Lower leg skin (tissue), 4 donors: Measurements from ENCODE around the gene DENND4C. TPM values are rescaled to one million over a fixed set of nuclear protein-coding genes. Genes with fewer than 3 reads are reported as not detected.

ENCODE experiments used
- DNase-seq, 2 donors: peaks; one replicate each; pipeline ENCODE4 v3.0.0-alpha.2; 2019; ENCODE audit warnings: low spot score in 2 of 2
- H3K4me3 ChIP-seq: fragments of 200-600 bp; sonication (generic); 2 replicates; pipeline ENCODE4 v1.5.1; 2017; ENCODE audit warnings: mild to moderate bottlenecking, low read depth; ENCODE audit not compliant: poor library complexity, severe bottlenecking
- CTCF ChIP-seq, 3 donors: fragments of 450-650 bp; IDR thresholded peaks; one replicate each; pipeline ENCODE4 v1.5.1; 2016; ENCODE audit warnings: antibody characterized with exemption in 3 of 3, mild to moderate bottlenecking in 3 of 3, moderate library complexity in 2 of 3
- POLR2A ChIP-seq, 2 donors: fragments of 450-650 bp; IDR thresholded peaks; one replicate each; pipeline ENCODE4 v1.6.1; 2016 to 2017; ENCODE audit warnings: antibody characterized with exemption in 2 of 2, mild to moderate bottlenecking in 1 of 2, moderate library complexity in 1 of 2
- WGBS, 2 donors: methylation state at CpG; one replicate each; pipeline ENCODE4 v1.1.5; 2018; 5-methylcytosine and 5-hydroxymethylcytosine counted together
- intact Hi-C: fragments of 100-400 bp; cut with DNase I; formaldehyde crosslinking; loops from one replicate; pipeline ENCODE4 v1.15.0; 2023; ENCODE audit warnings: low total_unique reads
- total RNA-seq, 4 donors: library from RNA; depleted of rRNA; stranded (reverse); fragments of >200 nt; gene quantifications; one replicate each; pipeline ENCODE4 v1.1.0, GENCODE V29; 2016

The DENND4C gene
- total RNA-seq, 4 donors from 2014 or later: 78.2 to 119 (median 104) TPM

GRCh38 chr9:19342947-19343346 lies 112.5 kb downstream of the DENND4C start:
- 76 to 80% methylated on average over 2 of the region's 2 CpGs for WGBS, 2 donors
- intact Hi-C loops: no loop called here
- no peak for TF ChIP-seq POLR2A (IDR thresholded peaks at IDR 0.05)
- TF ChIP-seq CTCF (IDR thresholded peaks at IDR 0.05): no peak

GRCh38 chr9:19358701-19359100 lies 128.2 kb downstream of the DENND4C start:
- intact Hi-C loops: no loop called here
- DNase-seq: no peak
- TF ChIP-seq CTCF (IDR thresholded peaks at IDR 0.05) (no peak), POLR2A (IDR thresholded peaks at IDR 0.05) (no peak)
- no peak overlapping the region for H3K4me3 ChIP-seq
- WGBS, 2 donors: 89 to 94% methylated on average over 3 of the region's 3 CpGs

More at GRCh38 chr9:19342947-19343346, 112.5 kb downstream of the DENND4C start:
- no peak overlapping the region for H3K4me3 ChIP-seq
- DNase-seq: no peak

- H3K4me3 ChIP-seq: no peak overlapping the region
- 82 to 85% methylated on average over 2 of the region's 2 CpGs for WGBS, 2 donors
- intact Hi-C loops: no loop called here
- no peak for DNase-seq
- no peak for TF ChIP-seq POLR2A (IDR thresholded peaks at IDR 0.05)
- no peak for TF ChIP-seq CTCF (IDR thresholded peaks at IDR 0.05)
Measured at GRCh38 chr9:19369107-19369506, 138.6 kb downstream of the DENND4C start.

GRCh38 chr9:19371942-19372341 lies 141.4 kb downstream of the DENND4C start:
- 74 to 75% methylated on average over 5 of the region's 5 CpGs for WGBS, 2 donors
- H3K4me3 ChIP-seq: no peak overlapping the region
- no peak for DNase-seq
- intact Hi-C loops: no loop called here
- TF ChIP-seq POLR2A (IDR thresholded peaks at IDR 0.05) (no peak), CTCF (IDR thresholded peaks at IDR 0.05) (no peak)

- H3K4me3 ChIP-seq: no peak overlapping the region
- intact Hi-C loops: no loop called here
- WGBS, 2 donors: 96 to 98% methylated on average over 8 of the region's 8 CpGs
- no peak for TF ChIP-seq CTCF (IDR thresholded peaks at IDR 0.05)
- no peak for TF ChIP-seq POLR2A (IDR thresholded peaks at IDR 0.05)
- no peak for DNase-seq
Measured at GRCh38 chr9:19372567-19372966, 142.1 kb downstream of the DENND4C start.

- intact Hi-C loops: no loop called here
- no peak for DNase-seq
- no peak overlapping the region for H3K4me3 ChIP-seq
- TF ChIP-seq POLR2A (IDR thresholded peaks at IDR 0.05): no peak
- TF ChIP-seq CTCF (IDR thresholded peaks at IDR 0.05): no peak
Measured at GRCh38 chr9:19373527-19373926, 143.0 kb downstream of the DENND4C start.
